Activated CD4-positive, CD25-positive, alpha-beta regulatory T cell treated with anti-CD3 and anti-CD28 coated beads, Interleukin-2, amount 50 U/mL, for 72 hours (primary cell): ENCODE results near the gene POM121C.
"Not testable (repeated sequence)": the region's sequence is repeated elsewhere in the genome, so short reads cannot be mapped to it uniquely, and the experiment has no call there.

Source experiments
- DNase-seq: peaks from one replicate; pipeline ENCODE4 v3.0.0; 2021

Gene POM121C

GRCh38 chr7:75374519-75375317 is 111.4 kb downstream of the POM121C start:
- not testable (repeated sequence) for DNase-seq

- DNase-seq = not testable (repeated sequence)
Measured at GRCh38 chr7:75374144-75374518, 112.0 kb downstream of the POM121C start.

DNA sequence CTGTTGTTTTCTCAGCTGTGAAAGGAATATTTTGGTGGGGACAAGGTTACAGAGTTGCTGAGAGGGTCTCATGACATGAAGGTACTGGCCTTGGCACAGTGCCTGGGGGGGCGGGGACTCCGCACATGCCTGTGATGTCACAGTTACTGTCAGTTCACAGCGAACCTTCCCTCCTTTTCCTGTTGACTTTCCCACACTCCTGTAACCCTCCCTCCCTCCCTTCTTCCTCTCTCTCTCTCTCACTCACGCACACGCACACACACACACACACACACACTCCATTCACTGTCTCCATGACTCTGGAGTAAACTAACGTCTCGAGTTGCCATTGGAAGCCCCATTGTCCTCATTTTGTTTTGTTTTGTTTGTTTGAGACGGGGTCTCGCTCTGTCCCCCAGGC is 118.8 kb downstream of the POM121C start:
- not testable (repeated sequence) for DNase-seq
